Measurements from ENCODE around the gene TLR2.

DNA sequence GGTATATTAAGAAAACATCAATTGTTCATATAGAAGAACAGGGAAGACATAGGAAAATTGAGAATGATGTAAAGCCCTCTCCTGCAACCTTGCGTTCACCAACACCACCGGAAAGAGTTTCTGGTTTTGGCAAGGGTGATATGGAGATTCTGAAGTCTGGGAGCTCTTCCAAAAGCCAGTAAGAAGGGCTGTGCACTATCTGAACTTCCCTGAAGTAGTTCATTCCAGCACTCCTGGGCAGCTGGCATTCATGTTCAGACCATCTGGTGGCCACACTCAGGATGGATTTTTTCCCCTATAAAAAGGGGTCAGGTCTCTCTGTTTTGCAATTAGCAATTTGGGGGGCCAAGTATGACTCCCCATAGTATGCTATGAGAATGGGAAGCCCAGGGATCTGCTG, 15.4 kb upstream of the TLR2 start:
- TF ChIP-seq, protein P1, sequence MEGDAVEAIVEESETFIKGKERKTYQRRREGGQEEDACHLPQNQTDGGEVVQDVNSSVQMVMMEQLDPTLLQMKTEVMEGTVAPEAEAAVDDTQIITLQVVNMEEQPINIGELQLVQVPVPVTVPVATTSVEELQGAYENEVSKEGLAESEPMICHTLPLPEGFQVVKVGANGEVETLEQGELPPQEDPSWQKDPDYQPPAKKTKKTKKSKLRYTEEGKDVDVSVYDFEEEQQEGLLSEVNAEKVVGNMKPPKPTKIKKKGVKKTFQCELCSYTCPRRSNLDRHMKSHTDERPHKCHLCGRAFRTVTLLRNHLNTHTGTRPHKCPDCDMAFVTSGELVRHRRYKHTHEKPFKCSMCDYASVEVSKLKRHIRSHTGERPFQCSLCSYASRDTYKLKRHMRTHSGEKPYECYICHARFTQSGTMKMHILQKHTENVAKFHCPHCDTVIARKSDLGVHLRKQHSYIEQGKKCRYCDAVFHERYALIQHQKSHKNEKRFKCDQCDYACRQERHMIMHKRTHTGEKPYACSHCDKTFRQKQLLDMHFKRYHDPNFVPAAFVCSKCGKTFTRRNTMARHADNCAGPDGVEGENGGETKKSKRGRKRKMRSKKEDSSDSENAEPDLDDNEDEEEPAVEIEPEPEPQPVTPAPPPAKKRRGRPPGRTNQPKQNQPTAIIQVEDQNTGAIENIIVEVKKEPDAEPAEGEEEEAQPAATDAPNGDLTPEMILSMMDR (IDR thresholded peaks at IDR 0.05; ENCODE audit: borderline replicate concordance, extremely low read depth, low read length, poor library complexity, severe bottlenecking): no peak
- TF ChIP-seq EZH2 (IDR thresholded peaks at IDR 0.05; ENCODE audit: borderline replicate concordance, low read depth, low read length, severe bottlenecking): no peak
